Rectal smooth muscle tissue (tissue), 1 donor: ENCODE measurements around the gene PRKD1.

Experiments
- H3K27ac ChIP-seq: one replicate; pipeline ENCODE4 v1.7.0; 2013; ENCODE audit warnings: low read depth, low read length, inconsistent platforms
- H3K27me3 ChIP-seq: one replicate; pipeline ENCODE4 v1.7.0; 2013; ENCODE audit warnings: low read length; ENCODE audit not compliant: control insufficient read depth, insufficient read depth
- H3K36me3 ChIP-seq: one replicate; pipeline ENCODE4 v1.7.0; 2013; ENCODE audit warnings: low read length; ENCODE audit not compliant: control insufficient read depth, insufficient read depth
- H3K4me1 ChIP-seq: one replicate; pipeline ENCODE4 v1.7.0; 2013; ENCODE audit warnings: low read length; ENCODE audit not compliant: control insufficient read depth, insufficient read depth
- H3K4me3 ChIP-seq: one replicate; pipeline ENCODE4 v1.7.0; 2013; ENCODE audit warnings: low read length
- H3K9ac ChIP-seq: one replicate; pipeline ENCODE4 v1.7.0; 2013; ENCODE audit warnings: low read length

The PRKD1 gene

DNA sequence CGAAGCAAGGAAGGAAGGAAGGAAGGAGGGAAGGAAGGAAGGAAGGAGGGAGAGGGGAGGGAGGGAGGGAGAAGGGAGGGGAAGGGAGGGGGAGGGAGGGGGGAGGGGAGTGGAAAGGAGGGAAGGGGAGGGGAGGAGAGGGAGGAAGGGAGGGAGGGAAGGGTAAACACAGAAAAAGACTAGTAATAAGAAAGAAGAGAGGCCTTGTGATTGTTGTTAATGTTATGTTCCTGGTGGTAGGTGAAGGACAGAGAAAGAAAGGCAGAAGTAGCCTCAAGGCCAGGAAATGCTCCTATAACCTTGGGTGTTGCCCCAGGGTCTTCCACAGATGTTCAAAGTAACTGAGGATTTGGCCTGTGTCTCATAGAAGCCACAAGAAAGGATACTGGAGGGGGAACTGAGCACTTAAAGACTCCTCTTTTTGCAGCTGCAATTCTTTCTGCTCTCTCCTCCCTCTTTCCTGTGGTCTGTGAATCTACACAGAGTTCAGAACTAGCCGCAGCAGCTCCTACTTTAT is 164.2 kb downstream of the PRKD1 start:
- H3K4me1 ChIP-seq, result no peaks in the 10 kb centered on the region
- no peak overlapping the region for H3K9ac ChIP-seq
- no peak overlapping the region for H3K27ac ChIP-seq

GRCh38 chr14:29759521-29760340 is 167.9 kb downstream of the PRKD1 start:
- no peak overlapping the region for H3K27ac ChIP-seq
- H3K27me3 ChIP-seq, result no peaks in the 10 kb centered on the region
- H3K9ac ChIP-seq, result no peak overlapping the region
- H3K36me3 ChIP-seq, result no peaks in the 10 kb centered on the region
- H3K4me3 ChIP-seq, result no peak overlapping the region
- H3K4me1 ChIP-seq, result no peaks in the 10 kb centered on the region

More for the DNA sequence above, 164.2 kb downstream of the PRKD1 start:
- H3K4me3 ChIP-seq, result no peak overlapping the region
- H3K36me3 ChIP-seq, result no peaks in the 10 kb centered on the region
- no peaks in the 10 kb centered on the region for H3K27me3 ChIP-seq

DNA sequence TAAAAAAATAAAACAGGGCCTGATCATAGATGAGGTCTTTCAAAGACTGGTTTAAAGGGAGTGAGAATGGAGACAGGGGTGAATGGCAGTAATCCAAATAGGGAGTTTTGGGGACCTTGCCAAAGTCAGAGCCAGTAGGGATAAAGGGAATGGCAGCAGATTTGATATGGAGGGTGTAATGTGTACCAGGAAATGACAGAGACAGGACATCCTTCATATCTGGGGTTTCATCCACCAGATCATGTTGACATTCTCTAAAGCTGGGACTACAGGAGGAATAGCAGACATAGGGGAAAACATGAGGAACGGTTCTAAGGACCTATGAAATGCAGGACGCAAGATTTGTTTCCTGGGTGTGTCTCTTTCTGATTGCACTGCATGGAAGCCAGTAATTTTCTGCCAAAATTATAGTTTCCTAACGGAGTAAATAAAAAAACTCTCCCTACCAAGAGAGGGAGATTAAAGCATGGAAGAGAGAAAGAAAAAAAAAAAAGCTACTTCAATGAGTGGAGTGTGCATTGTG is 169.9 kb downstream of the PRKD1 start:
- H3K9ac ChIP-seq, result no peak overlapping the region
- no peaks in the 10 kb centered on the region for H3K27me3 ChIP-seq
- no peaks in the 10 kb centered on the region for H3K4me1 ChIP-seq
- no peak overlapping the region for H3K4me3 ChIP-seq
- no peaks in the 10 kb centered on the region for H3K36me3 ChIP-seq
- no peak overlapping the region for H3K27ac ChIP-seq

DNA sequence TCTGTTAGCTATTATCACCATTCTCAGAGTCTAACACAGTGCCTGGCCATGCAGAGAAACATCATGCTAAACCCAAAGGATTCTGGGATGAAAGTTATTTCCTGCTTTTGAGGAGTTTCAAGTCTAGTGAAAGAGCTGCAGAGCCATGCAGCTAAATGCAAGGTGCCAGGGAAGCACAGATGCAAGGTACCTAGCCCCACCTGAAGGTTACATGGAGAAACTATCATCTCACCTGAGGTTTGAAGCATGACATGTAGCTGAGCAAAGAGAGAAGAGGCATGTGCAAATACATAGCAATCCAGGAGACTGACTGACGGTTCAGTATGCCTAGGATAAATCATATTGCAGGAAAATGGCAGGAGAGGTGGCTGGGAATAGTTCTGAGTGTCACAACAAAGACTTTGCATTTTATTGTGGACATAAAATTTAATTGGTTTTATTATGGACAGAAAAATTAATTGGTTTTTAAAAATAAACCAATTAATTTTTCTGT is 170.4 kb downstream of the PRKD1 start:
- Histone ChIP-seq H3K4me3 (no peak overlapping the region), H3K9ac (no peak overlapping the region), H3K27ac (no peak overlapping the region), H3K4me1 (no peaks in the 10 kb centered on the region), H3K27me3 (no peaks in the 10 kb centered on the region), H3K36me3 (no peaks in the 10 kb centered on the region)

DNA sequence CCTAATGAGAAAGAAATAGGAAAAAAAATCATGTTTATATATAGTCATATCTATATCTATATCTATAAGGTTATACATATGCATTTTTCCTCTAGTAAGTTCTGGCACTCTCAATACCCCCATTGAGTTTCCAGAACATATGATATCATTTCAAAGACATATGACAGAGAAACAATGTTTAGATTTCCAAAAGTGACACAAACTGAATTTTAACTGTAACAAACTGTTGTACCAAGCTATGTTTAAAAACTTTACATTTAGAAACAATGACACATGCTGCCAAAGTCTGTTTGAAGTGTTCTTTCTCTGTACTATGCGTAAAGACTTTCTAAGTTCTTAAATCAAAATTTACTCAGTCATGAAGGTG is 171.6 kb downstream of the PRKD1 start:
- no peaks in the 10 kb centered on the region for H3K4me1 ChIP-seq
- no peaks in the 10 kb centered on the region for H3K36me3 ChIP-seq
- H3K4me3 ChIP-seq, result no peak overlapping the region
- H3K27ac ChIP-seq, result no peak overlapping the region
- no peaks in the 10 kb centered on the region for H3K27me3 ChIP-seq
- no peak overlapping the region for H3K9ac ChIP-seq

DNA sequence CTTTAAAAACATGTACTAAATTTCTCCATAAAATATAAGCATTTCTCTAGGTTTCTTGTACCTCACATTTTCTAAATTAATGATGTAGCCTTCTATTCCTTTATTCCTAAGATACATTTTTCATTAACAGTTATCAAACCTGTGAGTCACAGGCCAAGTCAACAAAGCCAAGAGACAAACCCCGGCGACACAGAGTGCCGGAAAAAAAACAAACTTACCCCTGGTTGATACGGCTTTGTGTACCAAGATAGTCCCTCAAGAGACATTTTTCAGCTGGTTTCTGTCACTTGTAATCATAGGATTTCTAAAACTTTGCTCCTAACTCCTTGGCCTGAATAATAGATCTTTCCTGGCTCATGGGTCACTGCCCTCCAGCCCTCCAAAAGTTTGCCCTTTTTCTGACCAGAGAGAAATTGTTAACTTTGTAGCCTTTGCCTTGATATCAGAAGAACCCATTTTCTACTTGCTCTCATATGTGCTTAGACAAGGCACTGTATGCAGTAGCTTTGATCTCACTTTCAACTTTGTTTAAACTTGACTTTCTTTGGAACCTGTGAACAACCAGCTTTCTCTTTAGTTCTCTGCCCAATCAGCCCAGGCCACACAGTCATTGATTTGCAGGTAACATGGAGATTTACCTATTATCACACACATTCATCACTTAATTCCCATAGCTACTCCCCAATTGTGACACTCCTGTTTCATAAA is 172.2 kb downstream of the PRKD1 start:
- no peak overlapping the region for H3K27ac ChIP-seq
- no peaks in the 10 kb centered on the region for H3K4me1 ChIP-seq
- H3K36me3 ChIP-seq, result no peaks in the 10 kb centered on the region

GRCh38 chr14:29754134-29754533 is 173.5 kb downstream of the PRKD1 start:
- Histone ChIP-seq H3K9ac (no peak overlapping the region), H3K27ac (no peak overlapping the region), H3K27me3 (no peaks in the 10 kb centered on the region), H3K4me1 (no peaks in the 10 kb centered on the region), H3K36me3 (no peaks in the 10 kb centered on the region), H3K4me3 (no peak overlapping the region)

More for the DNA sequence above, 172.2 kb downstream of the PRKD1 start:
- Histone ChIP-seq H3K27me3 (no peaks in the 10 kb centered on the region), H3K9ac (no peak overlapping the region), H3K4me3 (no peak overlapping the region)

- Histone ChIP-seq H3K4me1 (no peaks in the 10 kb centered on the region), H3K4me3 (no peak overlapping the region), H3K9ac (no peak overlapping the region), H3K27ac (no peak overlapping the region), H3K27me3 (no peaks in the 10 kb centered on the region), H3K36me3 (no peaks in the 10 kb centered on the region)
Measured at GRCh38 chr14:29752221-29752923, 175.3 kb downstream of the PRKD1 start.

DNA sequence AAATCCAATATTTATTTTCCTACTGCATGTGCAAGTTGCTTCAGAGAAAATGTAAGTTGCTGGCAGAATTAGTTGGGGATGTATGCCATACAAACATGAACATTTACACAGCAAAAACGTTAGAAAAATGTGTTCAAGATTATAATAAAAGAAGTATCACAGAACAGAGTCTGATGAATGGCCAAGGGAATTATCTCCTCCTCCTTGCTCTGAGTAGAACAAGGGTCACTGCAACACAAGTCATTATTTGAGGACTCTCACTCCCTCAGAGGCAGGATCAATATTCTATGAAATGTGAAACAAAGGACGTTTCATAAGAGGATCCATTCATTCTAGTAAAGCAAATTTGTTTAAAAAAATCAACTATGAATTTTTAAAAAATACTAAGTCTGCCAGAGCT is 177.8 kb downstream of the PRKD1 start:
- Histone ChIP-seq H3K27ac (no peak overlapping the region), H3K9ac (no peak overlapping the region), H3K4me3 (no peak overlapping the region), H3K36me3 (no peaks in the 10 kb centered on the region), H3K27me3 (no peaks in the 10 kb centered on the region), H3K4me1 (no peaks in the 10 kb centered on the region)

DNA sequence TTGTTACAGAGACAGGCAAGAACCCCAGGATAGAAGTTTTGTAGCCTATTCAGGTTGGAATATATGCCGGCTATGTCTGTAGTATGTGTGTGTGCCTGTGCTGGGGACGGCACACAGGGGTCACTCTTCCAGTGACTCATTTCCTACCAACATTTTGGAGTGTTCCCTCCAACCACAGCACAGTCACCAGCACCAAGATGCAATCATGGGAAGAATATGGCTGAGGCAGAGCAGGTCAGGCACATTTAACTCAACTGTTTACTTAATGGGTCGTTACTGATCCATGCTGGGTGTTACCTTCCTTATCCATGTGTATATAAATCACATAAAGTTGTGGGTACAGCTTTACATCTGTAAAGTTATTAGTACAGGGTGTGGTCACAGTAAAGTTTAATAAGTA is 178.3 kb downstream of the PRKD1 start:
- H3K4me3 ChIP-seq, result no peak overlapping the region
- H3K27me3 ChIP-seq, result no peaks in the 10 kb centered on the region
- H3K36me3 ChIP-seq, result no peaks in the 10 kb centered on the region
- no peak overlapping the region for H3K9ac ChIP-seq
- H3K27ac ChIP-seq, result no peak overlapping the region
- H3K4me1 ChIP-seq, result no peaks in the 10 kb centered on the region

- Histone ChIP-seq H3K36me3 (no peaks in the 10 kb centered on the region), H3K9ac (no peak overlapping the region), H3K4me1 (peaks cover 21% of the 10 kb centered on the region), H3K27me3 (no peaks in the 10 kb centered on the region), H3K27ac (no peak overlapping the region), H3K4me3 (no peak overlapping the region)
Measured at GRCh38 chr14:29745863-29746262, 181.8 kb downstream of the PRKD1 start.

- Histone ChIP-seq H3K4me3 (no peak overlapping the region), H3K36me3 (no peaks in the 10 kb centered on the region), H3K27me3 (no peaks in the 10 kb centered on the region), H3K9ac (no peak overlapping the region), H3K4me1 (peaks cover 24% of the 10 kb centered on the region), H3K27ac (peak overlapping the region; percentile 2)
Measured at GRCh38 chr14:29743531-29743930, 184.1 kb downstream of the PRKD1 start.
